ENCODE measurements around the gene CNBP.

DNA sequence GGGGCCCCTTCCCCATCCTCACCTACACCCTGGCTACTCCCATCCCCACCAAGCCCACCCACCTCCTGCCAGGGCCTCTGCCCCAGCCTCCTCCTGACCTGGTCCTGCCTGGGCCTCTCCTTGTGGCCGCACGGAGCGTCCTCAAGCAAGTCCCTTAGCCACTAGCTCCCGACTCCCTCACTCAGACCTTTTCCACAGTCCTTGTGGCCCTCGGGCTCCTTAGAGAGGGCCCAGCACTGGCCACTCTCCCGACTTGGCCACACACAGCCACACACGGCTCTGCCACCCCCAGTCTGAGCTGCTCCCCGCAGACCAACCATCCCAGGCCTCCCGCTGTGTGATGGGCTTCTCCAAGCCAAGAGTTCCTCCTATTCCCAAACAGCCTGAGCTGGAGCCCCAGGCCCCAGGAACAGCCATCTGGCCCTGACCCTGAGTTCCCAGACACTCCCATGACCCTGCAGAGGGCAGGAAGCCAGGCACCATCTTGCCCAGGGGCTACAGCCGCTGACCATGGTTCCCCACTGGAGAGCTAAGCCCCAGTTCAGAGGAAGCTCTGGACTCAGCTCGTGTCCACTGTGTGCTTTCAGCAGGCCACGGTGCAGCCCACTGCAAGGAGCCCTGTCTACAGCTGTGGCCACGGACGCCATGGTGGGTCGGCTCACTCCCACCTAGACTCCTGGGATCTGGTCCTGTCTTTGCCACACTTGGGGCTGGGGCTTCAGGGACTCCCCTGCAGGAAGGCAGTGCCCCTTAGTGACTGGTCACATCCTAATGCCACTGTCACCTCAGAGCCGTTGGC, 55.1 kb downstream of the CNBP start:
- no peak for TF ChIP-seq RCOR1 (IDR thresholded peaks at IDR 0.05; ENCODE audit: insufficient replicate concordance, low read length)
- TF ChIP-seq, protein P1, sequence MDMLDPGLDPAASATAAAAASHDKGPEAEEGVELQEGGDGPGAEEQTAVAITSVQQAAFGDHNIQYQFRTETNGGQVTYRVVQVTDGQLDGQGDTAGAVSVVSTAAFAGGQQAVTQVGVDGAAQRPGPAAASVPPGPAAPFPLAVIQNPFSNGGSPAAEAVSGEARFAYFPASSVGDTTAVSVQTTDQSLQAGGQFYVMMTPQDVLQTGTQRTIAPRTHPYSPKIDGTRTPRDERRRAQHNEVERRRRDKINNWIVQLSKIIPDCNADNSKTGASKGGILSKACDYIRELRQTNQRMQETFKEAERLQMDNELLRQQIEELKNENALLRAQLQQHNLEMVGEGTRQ (IDR thresholded peaks at IDR 0.05; ENCODE audit: low read depth, low read length) = no peak
- no peak for TF ChIP-seq MXI1 (IDR thresholded peaks at IDR 0.05; ENCODE audit: borderline replicate concordance, low read depth, low read length)
- TF ChIP-seq, protein P2, sequence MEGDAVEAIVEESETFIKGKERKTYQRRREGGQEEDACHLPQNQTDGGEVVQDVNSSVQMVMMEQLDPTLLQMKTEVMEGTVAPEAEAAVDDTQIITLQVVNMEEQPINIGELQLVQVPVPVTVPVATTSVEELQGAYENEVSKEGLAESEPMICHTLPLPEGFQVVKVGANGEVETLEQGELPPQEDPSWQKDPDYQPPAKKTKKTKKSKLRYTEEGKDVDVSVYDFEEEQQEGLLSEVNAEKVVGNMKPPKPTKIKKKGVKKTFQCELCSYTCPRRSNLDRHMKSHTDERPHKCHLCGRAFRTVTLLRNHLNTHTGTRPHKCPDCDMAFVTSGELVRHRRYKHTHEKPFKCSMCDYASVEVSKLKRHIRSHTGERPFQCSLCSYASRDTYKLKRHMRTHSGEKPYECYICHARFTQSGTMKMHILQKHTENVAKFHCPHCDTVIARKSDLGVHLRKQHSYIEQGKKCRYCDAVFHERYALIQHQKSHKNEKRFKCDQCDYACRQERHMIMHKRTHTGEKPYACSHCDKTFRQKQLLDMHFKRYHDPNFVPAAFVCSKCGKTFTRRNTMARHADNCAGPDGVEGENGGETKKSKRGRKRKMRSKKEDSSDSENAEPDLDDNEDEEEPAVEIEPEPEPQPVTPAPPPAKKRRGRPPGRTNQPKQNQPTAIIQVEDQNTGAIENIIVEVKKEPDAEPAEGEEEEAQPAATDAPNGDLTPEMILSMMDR (conservative IDR thresholded peaks at IDR 0.05; ENCODE audit: low read depth, low read length) = no peak
